RKO (cell line): Measurements from ENCODE around the gene TMCC2.
A peak's percentile ranks its signal among the peaks of the same experiment; 100 is the strongest.
"Not testable (repeated sequence)": the region's sequence is repeated elsewhere in the genome, so short reads cannot be mapped to it uniquely, and the experiment has no call there.

Experiments used
- DNase-seq: peaks from one replicate; pipeline ENCODE4 v3.0.0-alpha.2; 2016; ENCODE audit warnings: low spot score

Gene TMCC2

DNA sequence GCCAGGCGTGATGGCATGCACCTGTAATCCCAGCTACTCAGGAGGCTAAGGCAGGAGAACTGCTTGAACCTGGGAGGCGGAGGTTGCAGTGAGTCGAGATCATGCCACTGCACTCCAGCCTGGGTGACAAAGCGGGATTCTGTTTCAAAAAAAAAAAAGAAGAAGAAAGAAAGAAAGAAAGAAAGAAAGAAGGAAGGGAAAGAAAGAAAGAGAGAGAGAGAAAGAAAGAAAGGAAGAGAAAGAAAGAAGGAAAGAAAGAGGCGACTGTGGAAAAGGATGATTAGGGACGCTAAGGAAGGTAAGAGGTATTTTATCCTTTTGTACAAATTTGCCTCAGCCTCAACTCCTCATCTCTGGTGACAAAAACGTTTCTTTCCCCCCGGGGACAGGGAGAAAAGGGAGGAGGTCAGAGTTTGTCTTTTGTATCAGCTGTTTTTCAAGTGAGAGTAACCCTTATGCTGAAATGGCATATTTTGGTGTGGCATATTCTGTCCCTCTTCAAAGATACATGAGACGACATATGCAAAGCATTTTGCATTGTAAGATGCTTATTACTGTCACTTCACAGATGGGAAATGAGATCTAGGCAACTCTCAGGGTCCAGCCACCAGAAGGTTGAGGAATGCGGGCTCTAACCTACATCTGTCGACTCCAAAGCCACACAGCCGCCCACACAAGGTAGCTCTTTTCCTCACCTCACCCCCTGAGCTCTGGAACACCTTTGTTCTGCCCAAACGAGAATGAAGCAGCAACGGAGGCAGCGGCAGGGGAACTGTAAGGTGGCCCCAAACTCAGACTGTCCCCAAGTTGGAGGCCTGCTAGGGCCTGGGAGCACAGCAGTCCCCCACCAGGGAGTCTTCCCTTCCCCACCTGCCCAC, 55.8 kb downstream of the TMCC2 start:
- DNase-seq, result no peak

- peak; percentile 57 for DNase-seq
Measured at GRCh38 chr1:205284420-205285144, 56.8 kb downstream of the TMCC2 start.

- DNase-seq, result no peak
Measured at GRCh38 chr1:205285381-205286101, 57.8 kb downstream of the TMCC2 start.

- DNase-seq, result no peak
Measured at GRCh38 chr1:205286335-205286950, 58.7 kb downstream of the TMCC2 start.

DNA sequence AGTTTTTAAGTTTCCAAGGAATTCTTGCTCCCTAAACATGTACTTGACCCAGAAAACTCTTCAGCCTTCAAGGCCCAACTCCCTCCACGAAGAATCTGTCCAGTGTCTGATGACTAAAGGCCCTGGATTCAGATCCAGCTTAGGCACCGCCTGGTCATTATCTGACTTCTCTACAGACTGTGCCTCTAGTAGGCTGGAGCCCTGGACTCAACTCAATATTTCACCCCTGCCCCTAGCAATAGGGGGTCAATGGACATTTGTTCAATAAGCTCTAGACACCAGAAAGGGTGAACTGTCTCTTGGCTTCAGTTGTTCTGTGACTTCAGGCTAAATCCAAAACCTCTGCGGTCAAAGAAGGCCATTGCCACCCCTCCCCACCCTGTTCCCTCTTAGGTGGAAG, 59.3 kb downstream of the TMCC2 start:
- DNase-seq, result no peak

DNA sequence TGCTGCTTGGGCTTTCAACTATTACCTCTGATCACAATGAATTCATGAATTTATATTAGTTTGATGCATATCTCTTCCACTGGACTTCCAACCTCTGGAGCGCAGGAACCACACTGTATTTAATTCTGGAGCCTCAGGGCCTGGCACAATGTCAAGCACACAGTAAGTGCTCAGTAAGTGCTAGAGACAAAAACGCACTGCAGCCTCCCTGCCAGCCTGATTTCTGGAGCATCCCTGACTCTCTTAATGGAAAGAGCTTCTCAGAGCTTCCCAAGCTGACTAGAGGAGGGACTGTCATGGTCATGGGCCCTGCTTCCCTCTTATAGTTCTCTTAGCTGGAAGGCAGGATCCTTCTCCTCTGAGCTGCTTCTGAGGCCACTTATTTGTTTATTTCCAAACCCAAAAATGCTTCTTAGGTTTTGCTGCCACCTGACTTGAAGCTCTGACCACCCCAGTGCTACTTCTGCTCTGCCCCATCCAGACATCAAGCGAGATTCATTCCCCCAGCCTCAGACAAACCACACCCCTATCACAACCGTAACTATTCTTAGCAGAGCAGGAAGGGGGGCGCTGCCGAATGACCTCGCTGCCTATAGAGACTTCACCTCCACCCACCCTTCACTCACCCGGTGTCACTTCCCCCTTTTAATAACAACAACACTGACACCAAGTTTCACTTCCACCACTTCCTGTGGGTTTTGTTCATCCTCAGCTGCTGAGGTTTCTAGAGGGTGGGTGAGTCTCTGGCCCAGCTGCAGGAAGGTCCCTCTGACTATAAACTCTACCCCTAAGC, 60.2 kb downstream of the TMCC2 start:
- DNase-seq, result no peak

DNA sequence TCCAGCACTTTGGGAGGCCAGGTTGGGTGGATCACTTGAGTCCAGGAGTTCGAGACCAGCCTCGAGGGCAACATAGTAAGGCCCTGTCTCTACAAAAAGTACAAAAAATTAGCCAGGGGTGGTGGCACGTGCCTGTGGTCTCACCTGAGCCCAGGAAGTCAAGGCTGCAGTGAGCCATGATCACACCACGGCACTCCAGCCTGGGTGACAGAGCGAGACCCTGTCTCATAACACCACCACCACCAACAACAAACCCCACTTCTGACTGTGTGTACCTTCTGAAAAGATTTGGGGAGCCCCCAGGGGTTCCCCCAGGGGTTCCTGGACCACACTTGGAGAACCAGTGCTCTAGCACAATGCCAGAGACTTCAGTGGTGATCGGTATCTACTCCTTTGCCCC, 63.9 kb downstream of the TMCC2 start:
- no peak for DNase-seq

GRCh38 chr1:205293350-205294074, 65.8 kb downstream of the TMCC2 start:
- no peak for DNase-seq

- no peak for DNase-seq
Measured at GRCh38 chr1:205294175-205294917, 66.6 kb downstream of the TMCC2 start.

DNA sequence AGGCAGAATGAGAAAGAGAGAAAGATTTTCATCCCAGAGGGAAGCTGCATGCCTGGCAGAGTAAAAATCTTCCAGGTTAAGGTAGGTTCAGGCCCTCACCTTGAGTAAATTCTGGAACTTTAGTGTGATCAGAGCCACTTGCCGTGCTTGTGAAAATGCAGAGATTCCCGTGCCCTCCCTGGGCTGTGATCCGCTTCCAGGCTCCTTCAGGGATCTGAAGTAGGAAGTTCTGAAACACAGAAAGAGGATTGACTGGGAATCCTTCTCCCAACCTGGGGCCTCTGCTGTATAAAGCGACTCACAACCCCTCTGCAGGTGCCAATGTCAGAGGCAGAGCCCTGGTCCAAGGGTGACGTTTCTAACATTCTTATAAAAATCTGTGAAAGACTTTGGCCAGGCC, 67.2 kb downstream of the TMCC2 start:
- no peak for DNase-seq

DNA sequence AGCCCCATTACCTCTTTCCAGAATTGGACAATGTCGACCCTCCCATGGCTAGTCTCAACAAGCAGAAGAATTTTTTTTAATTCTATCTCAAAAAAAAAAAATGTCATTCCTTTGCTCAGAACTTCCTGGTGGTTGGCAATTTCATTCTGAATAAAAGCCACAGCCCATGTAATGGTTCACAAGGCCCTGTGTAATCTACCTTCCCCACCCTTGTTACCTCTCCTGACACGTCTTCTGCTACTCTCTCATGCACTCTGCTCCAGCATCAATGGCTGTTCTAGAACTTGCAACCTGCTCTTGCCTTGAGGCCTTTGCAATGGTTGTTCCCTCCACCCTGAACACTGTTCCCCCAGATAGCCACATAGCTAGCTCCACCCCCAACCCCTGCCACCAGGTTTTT, 68.4 kb downstream of the TMCC2 start:
- no peak for DNase-seq

DNA sequence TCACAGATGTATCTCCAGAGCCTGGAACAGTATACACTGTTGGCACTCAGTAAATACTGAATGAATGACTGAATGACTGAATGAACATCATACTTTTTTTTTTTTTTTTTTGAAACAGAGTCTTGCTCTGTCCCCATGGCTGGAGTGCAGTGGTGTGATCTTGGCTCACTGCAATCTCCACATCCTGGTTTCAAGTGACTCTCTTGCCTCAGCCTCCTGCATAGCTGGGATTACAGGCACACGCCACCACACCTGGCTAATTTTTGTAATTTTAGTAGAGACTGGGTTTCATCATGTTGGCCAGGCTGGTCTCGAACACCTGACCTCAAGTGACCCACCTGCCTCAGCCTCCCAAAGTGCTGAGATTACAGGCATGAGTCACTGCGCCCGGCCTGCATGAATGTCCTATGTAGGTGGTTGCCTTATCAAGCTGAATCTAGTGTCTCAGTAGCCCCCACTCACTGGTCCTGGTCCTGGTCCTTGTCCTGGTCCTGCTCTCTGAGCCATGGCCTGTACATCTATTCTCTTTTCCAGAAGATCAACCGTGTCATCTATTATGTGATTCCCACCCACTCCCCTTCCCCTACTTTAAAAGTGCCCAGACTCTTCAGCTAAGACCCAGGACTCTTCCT, 69.9 kb downstream of the TMCC2 start:
- DNase-seq, result not testable (repeated sequence)

DNA sequence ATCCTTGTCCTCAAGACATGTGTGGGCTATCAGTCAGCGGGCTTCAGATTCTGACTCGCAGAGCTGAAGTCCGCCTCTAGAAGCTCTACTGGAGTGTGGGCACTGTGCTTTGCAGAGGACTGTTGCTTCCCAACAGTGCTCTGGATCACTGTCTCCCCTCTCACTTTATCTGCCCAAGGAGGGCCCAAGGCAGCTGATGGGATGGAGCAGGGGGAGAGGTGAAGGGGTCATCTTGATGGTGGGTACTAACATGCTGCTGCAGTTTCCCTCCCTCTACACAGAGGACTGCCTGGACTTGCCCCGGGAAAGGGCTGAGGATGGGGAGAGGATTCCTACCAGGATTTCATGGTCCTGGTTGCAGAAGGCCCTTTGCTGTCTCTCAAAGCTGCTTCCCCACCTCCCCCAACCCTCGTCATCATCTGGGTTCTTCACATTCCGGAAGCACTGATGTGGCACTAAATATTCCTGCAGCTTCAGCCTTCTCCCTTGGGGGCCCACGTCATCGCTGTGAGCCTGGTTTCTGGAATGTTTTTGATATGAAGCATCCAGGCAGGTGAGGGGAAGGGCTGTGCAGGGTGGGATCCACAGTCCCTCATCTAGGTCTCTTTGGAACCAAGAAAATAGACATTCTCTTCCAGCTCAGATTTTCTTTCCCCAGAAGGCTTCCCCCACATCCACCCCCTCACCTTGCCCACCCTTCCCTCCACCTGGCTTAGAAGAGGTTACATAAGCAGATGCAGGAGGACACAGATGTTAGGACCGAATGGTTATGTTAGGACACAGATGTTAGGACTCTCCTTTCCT, 70.6 kb downstream of the TMCC2 start:
- DNase-seq, result peak; percentile 49

DNA sequence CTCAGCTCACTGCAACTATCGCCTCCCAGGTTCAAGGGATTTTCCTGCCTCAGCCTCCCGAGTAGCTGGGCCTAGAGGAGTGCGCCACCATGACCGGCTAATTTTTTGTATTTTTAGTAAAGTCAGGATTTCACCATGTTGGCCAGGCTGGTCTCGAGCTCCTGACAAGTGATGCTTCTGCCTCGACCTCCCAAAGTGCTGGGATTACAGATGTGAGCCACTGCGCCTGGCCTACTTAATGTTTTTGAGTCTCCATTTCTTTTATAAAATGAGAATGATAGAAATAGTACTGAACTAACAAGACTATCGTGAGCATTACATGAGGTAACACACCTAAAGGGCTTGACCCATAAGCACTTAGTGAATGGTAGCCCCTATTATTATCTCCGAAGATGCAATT, 72.4 kb downstream of the TMCC2 start:
- no peak for DNase-seq

DNA sequence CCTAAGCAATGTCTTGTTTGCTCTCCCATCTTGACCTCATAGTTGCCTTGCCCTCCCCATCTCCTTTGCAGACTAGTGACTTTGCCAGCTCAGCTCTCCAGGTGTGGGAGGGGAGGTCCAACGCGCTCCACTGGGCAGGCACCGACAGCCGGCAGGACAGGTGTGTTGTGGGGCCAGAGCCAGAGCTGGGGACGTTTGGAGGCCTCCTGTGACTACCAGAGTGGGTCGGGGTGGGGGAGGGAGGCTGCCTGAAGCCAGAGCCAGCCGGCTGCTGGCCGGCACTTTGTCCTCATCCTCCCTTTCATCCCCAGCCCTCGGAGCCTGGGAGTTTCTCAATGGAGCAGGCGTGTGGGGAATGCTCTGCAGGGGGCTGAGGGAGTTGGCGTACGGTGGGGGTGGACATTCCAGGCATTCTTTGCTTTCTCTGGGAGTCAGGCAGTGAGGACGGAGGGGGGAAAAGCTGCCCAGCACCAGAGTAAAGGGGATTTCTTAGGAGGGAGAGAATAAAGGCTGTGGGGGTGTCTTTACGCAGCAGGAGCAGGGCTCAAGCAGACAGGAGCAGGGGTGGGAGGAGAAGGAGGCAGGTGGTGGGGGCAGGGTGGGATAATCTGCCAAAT, 73.6 kb downstream of the TMCC2 start:
- no peak for DNase-seq

- no peak for DNase-seq
Measured at GRCh38 chr1:205301842-205302588, 74.3 kb downstream of the TMCC2 start.

DNA sequence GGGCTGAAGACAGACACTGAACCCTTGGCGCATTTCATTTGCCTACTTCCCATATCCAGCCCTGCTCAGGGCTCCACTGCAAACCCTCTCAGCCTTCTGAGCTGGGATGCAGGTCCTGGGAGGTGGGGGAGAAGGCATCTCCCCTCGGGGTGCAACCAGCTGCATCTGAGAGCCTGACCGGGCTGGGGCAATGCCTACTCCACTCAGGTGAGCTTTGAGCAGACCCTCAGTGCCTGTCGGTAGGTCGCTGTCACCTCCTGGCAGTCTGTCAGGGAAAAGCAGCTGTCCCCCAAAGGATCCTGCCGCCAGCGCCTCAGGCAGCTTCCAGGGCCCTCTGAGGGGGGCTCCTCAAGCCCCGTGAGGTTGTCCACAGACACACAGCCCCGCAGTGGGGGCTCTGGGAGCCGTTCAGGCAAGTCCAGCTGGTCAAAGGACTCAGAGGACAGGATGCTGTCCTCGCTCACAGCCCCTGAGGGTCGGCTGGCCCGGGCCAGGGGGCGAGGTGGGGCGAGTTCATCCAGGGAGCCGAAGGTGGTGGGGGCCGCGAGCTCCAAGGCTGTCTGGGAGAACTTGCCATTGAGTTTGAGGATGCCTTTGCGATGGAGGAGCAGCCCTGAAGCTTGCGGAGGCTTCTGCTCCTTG, 75.6 kb downstream of the TMCC2 start:
- DNase-seq, result no peak
